Fibroblast of mammary gland (primary cell): ENCODE measurements around the gene SNAP25.

ENCODE experiments used
- DNase-seq: peaks from one replicate; pipeline ENCODE4 v3.0.0-alpha.2; 2010; ENCODE audit warnings: low read depth
- H3K4me3 ChIP-seq: 2 replicates; pipeline ENCODE4 v1.5.1; 2011; ENCODE audit warnings: low read depth, mild to moderate bottlenecking, low read length, moderate library complexity; ENCODE audit not compliant: control insufficient read depth
- CTCF ChIP-seq: conservative IDR thresholded peaks from 2 replicates; pipeline ENCODE4 v1.5.1; 2011; ENCODE audit warnings: low read depth, low read length, inconsistent platforms; ENCODE audit not compliant: control insufficient read depth, insufficient read depth

SNAP25 gene

GRCh38 chr20:10286356-10286755 is 67.7 kb downstream of the SNAP25 start:
- no peak for DNase-seq
- H3K4me3 ChIP-seq = no peak overlapping the region
- TF ChIP-seq CTCF = no peak

DNA sequence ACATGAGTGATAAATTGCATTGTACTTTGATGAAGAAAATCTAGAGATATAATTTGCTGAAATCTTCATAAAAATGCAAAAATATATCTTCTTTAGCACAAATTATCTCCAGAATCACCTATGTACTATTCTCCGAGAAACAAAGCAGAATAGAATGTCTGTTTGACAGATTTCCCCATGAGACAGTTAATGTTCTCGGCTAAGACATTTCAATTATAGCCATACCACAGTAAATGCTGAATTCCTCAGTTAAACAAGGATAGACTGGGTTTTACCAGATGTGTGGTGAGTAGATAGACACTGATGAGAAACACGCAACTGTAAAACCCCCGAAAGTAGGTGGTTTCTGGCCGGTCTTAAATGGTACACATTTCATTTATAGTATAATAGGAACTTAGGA is 69.8 kb downstream of the SNAP25 start:
- no peak for TF ChIP-seq CTCF
- DNase-seq = no peak

GRCh38 chr20:10288954-10289646 is 70.5 kb downstream of the SNAP25 start:
- no peak overlapping the region for H3K4me3 ChIP-seq
- no peak for TF ChIP-seq CTCF
- no peak for DNase-seq

More for the DNA sequence above, 69.8 kb downstream of the SNAP25 start:
- H3K4me3 ChIP-seq = no peak overlapping the region

GRCh38 chr20:10291568-10292248 is 73.1 kb downstream of the SNAP25 start:
- no peak for TF ChIP-seq CTCF
- no peak for DNase-seq
- H3K4me3 ChIP-seq = no peak overlapping the region

GRCh38 chr20:10297223-10297622 is 78.6 kb downstream of the SNAP25 start:
- no peak for DNase-seq
- no peak for TF ChIP-seq CTCF
- no peak overlapping the region for H3K4me3 ChIP-seq

- peak; percentile 66 for DNase-seq
- TF ChIP-seq CTCF = no peak
- no peak overlapping the region for H3K4me3 ChIP-seq
Measured at GRCh38 chr20:10297684-10298240, 79.1 kb downstream of the SNAP25 start.
